Measurements from ENCODE around the gene D2HGDH.
"Not testable (repeated sequence)": the region's sequence is repeated elsewhere in the genome, so short reads cannot be mapped to it uniquely, and the experiment has no call there.

Gene D2HGDH

DNA sequence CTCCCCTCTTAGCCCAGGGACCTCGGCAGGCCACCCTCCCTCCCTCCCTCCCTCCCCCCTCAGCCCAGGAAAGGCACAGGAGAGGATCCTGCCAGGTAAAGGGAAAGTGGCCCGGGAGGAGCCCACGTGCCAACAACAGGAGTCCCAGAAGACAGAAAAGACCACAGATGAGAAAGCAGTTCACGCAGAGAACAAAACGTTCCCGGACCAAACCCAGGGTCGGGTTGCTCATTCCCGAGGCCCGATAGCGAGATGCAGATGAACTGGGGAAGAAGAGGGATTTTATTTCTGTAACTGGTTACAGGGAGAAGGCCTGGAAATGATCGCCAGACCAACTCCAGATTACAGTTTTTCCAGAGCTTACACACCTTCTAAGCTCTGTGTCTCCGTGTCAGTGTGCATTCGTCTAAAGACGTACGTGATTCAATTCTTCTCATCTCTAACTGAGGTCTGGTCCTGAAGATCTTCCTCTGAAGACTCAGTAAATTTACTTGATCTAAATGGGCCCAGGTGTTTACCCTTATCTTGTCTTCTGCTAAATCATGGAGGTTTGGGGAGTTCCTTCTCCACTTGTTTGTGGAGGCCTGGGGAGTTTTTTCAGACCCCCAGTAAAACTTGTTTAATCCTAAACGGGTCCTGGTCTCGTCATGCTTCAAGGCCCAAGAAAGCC, 73.8 kb downstream of the D2HGDH start:
- no peak for DNase-seq (ENCODE audit: low read depth in 2 of 2)

DNA sequence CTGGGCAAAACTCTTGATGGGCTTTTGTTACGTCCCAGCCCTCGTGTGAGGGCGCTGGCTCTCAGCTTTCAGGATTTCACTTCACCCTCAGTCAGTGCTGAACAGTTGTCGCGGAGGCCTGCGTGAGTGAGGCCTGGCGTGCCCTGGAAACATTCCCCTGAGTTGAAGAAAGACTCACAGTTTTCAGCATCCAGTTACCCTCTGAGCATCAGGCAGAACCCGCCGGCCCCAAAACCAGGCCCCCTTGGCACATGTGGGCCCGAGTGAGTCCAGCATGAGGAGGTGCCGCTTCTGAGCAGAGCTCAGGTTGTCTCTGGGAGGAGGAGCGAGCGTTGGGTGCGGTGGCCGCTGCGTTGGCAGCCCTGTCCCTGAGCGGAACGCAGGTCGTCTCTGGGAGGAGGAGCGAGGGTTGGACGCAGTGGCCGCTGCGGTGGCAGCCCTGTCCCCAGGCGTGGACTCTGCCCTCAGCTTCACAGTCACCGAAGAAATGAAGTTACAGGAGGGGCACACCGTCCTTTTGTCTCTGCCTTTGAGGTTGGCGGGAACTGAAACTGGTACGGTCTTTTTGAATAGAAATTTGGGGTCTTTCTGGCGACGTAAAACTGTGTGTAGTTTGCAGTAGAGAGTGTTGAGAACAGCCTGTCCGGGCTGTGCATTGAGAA, 74.4 kb downstream of the D2HGDH start, which contains the start of gene NEU4:
Gene NEU4 (plus strand): TSS at position 473 of the 662 bp plus-strand sequence. CDS start 5,292 bp downstream, outside the sequence.
- DNase-seq (ENCODE audit: low read depth in 2 of 2) = no peak

DNA sequence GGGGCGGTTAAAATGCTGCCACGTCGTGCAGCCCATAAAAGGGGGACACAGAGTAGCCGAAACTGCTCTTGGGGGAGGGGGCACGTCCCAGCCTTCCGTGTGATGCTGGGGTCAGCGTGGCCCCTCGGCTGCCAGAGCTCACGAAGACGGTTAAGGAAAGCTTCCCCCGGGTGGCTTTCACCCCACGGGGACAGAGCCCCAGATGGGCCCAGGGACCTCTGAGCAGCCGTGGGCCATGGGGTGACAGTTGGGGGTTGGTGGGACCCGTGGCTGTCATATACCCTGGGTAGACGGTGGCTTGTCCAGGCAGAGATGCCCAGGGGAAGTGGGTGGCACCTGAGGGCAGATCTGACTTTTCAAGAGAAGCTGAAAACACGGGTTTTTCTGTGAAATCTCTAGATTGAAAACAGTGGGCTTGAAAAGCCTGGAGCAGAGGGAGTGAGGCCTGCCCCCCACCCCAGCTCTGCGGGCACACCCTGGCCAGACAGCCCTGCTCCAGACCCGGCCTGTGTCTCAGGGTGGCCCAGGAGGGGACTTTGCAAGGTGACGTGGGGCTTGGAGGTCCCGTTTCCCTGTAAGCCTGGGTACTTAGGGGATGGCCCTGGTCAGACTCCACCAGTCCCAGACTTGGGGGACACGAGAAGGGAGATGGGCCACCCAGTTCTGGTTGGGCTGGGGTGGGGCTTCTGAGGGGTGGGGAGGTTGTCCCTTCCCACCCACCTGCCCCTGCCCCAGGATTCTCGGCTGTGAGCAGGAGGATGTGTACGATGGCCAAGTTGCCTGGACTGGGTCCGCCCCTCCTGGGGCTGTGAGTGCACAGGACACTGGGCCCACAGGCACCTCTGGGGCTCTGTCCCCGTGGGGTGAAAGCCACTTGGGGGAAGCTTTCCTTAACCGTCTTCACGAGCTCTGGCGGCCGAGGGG, 75.2 kb downstream of the D2HGDH start:
- DNase-seq (ENCODE audit: low read depth in 2 of 2) = no peak

DNA sequence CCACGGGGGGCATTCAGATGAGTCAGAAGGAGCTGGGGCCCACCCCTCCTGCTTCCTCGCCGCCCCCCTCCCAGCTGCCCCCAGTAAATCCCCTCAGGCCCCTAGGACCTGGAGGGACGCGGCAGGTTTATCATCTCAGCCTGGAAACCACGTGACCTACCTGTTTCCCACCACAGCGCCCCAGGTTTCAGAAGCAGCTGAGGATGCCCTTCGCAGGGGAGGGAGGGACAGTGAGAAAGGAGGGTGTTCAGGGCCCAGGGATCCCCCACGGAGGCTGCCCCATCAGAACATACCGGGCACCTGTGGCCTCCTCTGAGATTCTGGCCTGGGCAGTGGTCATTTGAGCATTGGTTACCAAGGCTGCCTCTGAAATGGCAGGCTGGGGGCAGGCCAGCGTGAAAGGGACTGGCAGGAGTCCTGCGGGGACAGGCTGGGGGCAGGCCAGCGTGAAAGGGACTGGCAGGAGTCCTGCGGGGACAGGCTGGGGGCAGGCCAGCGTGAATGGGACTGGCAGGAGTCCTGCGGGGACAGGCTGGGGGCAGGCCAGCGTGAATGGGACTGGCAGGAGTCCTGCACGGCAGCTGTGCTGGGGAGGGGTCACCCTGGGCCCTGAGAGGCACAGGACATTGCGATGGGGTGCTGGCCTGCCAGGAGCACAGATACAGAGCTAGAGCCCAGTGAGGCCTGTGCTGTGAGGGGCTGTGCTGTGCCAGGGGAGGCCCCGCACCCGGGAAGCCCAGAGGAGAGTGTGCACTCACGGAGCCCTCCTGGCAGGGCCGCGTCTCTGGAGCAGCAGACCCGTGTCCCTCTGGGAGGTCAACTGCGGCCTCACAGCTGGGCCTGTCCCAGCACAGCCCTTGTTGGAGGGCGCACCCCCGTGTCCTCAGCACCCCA, 76.1 kb downstream of the D2HGDH start:
- no peak for DNase-seq (ENCODE audit: low read depth in 2 of 2)

DNA sequence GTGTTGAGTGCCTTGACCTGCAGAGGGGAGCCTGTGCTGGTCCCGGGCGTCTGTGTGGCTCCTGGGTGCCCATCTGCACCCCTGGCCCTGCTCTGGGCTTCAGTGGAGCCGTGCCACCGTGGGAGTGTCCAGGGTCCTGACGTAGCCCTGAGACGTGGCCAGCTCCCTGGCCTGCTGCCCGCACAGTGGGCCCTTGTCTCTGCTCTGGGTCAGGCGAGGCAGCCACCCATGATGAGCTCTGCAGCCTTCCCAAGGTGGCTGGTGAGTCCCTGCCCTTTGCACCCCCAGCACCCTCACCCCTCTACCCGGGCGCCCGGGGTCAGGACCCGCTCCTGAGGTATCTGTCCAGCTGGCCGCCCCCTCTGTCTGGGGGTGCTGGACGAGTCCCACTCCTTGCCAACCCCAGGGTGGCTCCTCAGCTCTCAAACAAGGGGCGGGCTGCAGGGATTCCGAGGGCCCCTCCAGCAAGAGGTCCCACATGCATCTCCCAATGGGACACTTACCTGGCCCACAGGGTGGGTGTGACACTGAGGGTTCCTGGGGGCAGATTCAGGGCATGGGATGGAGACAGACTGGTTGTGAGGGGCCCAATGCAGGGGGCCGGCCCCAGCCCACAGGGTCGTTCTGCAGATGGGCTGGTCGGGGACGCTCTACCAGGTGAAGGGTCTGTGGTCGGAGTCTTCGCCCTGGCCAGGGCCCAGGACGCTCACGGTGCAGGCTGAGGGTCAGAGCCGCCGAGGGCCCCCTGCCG, 76.9 kb downstream of the D2HGDH start:
- no peak for DNase-seq (ENCODE audit: low read depth in 2 of 2)

DNA sequence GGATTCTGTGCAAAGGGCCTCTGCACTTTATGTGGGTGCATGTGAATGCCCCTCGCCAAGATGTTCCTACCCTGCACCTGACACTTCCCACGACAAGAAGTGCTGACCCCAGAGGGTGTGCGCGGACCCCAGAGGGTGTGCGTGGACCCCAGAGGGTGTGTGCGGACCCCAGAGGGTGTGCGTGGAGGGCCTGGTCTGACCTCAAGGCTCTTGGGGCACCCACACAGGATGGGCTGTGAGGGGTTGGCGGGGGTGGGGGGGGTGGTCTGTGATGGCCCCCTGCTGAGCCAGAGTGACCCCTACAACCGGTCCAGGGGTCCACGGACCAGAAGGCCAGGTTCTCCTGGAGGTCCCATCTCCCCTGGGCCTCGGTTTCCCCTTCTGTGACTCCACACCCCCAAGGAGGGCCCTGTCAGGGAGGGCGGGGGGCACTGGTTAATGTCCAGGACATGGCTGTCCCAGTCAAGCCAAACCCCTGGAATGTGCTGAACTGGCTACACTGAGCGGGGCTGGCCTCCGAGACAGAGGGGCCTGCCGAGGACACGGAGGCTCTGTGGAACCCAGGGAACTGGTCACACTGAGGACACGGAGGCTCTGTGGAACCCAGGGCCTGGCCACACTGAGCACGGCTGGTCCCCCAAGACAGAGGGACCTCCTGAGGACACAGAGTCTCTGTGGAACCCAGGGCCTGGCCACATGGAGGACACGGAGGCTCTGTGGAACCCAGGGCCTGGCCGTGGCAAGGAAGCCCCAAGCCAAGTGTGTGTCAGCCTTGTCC, 77.7 kb downstream of the D2HGDH start:
- DNase-seq (ENCODE audit: low read depth in 2 of 2) = no peak

DNA sequence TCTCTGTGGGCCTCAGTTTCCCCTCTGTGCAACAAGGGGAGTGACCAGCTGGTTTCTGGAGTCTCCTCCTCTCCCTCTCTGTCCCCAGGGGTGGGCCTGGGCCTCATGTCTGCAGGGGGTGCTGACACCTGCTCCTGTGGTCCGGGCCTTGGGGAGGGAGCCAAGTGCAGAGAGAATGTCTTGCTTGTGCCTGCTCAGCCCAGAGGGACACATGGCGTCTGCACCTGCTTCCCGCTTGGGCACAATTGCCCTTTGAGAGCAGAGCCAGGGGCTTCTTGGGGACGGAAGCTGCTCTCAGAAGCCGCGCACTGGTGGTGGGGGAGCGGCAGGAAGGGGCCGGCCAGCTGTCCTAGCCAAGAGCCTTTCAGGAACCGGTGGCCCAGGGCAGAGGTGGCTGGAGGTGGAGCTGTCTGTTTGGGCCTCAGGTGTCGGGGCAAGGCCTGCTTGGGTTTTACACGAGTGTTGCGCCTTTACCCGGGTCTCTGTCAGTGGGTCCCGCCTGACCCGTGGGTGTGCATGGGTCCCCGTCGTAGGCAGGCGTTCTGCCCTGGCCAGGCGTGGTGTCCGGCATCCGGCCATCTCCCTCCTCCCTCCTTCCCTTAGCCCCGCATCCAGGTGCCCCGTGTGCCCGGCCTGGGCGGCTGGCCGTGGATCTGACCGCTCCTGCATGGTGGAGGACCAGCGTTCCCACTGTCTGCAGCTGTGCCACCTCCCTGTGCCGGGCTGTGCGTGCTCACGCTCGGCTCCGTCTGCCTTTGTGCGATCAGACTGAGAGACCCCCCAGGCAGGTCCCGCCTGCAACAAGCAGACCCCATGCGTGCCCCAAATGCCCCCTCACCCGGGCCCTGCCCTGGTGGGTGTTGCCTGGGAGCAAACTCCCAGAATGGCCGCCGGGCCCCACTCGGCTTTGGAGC, 78.6 kb downstream of the D2HGDH start:
- no peak for DNase-seq (ENCODE audit: low read depth in 2 of 2)

DNA sequence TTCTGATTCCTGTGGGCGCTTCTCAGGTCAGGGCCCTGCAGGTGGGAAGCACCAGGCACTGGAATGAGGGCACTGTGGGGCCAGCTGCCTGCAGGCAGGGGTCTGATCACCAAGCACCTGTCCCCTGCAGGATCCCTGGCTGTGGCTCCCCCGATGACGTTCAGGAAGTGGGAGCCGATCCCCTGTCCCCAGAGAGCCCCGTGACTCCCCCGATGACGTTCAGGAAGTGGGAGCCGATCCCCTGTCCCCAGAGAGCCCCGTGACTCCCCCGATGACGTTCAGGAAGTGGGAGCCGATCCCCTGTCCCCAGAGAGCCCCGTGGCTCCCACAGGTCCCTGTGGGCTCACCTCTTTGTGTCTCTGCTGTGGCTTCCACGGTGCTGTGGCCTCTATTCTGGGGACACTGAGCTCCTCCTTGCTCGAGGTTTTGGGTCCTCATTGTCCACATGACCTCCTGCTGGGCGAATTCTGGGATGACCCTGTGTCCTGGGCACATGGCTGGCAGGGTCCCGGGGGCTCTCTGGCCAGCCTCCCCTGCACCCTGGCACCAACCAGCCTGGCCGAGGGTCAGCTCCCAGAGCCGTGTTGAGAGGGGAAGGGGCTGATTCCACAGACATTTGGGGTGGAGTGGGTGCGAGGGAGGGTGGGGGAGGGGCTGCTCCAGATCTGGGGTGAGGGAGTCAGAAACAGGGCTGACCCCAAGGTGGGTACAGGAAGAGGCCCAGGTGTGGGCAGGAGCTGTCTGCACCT, 79.4 kb downstream of the D2HGDH start:
- no peak for DNase-seq (ENCODE audit: low read depth in 2 of 2)

DNA sequence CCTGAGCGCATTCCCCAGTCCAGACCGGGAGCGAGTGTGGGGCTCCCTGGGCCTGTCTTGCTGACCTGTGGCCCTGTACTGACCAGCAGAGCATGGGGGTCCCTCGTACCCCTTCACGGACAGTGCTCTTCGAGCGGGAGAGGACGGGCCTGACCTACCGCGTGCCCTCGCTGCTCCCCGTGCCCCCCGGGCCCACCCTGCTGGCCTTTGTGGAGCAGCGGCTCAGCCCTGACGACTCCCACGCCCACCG, 79.9 kb downstream of the D2HGDH start:
- no peak for DNase-seq (ENCODE audit: low read depth in 2 of 2)

DNA sequence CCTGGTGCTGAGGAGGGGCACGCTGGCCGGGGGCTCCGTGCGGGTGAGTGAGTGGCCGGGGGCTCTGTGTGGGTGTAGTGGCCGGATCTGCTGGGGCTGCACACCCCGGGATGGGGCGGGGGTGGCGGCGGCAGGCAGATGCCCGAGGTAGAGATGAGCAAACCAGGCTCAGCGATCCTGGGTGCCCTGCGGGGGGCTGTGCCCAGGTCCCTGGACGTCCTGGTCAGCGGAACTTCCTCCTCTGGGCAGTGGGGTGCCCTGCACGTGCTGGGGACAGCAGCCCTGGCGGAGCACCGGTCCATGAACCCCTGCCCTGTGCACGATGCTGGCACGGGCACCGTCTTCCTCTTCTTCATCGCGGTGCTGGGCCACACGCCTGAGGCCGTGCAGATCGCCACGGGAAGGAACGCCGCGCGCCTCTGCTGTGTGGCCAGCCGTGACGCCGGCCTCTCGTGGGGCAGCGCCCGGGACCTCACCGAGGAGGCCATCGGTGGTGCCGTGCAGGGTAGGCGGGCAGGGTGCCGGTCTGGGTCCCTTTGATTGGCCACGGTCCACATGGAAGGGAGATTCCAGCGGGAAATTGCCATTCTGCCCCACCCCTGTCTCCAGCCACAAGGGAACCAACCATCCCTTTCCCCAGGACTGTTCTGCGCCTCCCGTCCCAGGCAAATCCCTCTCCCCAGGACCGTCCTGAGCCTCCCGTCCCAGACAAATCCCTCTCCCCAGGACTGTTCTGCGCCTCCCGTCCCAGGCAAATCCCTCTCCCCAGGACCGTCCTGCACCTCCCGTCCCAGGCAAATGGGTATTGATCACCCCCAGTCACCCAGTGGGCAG, 80.4 kb downstream of the D2HGDH start:
- no peak for DNase-seq (ENCODE audit: low read depth in 2 of 2)

DNA sequence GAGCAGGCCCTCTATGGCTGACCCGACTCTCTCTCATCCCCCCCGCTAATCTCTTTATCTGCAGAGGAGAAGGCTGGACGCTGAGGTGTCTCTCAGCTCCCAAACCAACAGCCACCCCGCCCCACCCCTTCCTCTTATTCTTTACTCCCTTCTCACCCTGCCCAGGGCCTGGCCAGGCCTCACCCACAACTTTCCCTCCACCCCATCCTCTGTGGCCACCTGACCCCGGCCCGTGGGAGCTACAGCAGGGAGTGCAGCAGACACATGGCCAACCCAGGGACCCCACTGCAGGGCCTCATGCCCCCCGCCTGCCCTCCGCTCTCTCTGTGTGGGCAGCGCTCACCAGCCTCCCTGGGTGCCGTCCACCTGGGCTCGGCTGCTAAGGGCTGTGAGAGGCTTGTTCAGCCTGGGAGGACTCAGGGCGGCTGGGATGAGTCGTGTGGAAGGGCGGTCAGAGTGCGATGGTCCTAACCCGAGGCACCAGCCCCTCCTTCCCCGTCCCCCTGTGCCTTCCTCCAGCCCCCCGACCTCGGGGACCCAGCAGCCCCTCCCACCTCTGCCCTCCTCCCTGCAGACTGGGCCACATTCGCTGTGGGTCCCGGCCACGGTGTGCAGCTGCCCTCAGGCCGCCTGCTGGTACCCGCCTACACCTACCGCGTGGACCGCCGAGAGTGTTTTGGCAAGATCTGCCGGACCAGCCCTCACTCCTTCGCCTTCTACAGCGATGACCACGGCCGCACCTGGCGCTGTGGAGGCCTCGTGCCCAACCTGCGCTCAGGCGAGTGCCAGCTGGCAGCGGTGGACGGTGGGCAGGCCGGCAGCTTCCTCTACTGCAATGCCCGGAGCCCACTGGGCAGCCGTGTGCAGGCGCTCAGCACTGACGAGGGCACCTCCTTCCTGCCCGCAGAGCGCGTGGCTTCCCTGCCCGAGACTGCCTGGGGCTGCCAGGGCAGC, 81.3 kb downstream of the D2HGDH start:
- DNase-seq (ENCODE audit: low read depth in 2 of 2) = no peak

DNA sequence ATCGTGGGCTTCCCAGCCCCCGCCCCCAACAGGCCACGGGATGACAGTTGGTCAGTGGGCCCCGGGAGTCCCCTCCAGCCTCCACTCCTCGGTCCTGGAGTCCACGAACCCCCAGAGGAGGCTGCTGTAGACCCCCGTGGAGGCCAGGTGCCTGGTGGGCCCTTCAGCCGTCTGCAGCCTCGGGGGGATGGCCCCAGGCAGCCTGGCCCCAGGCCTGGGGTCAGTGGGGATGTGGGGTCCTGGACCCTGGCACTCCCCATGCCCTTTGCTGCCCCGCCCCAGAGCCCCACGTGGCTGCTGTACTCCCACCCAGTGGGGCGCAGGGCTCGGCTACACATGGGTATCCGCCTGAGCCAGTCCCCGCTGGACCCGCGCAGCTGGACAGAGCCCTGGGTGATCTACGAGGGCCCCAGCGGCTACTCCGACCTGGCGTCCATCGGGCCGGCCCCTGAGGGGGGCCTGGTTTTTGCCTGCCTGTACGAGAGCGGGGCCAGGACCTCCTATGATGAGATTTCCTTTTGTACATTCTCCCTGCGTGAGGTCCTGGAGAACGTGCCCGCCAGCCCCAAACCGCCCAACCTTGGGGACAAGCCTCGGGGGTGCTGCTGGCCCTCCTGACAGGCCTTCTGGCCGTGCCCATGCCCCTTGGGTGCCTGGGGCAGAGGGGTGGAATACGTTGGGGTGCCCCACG, 82.1 kb downstream of the D2HGDH start:
- no peak for DNase-seq (ENCODE audit: low read depth in 2 of 2)

DNA sequence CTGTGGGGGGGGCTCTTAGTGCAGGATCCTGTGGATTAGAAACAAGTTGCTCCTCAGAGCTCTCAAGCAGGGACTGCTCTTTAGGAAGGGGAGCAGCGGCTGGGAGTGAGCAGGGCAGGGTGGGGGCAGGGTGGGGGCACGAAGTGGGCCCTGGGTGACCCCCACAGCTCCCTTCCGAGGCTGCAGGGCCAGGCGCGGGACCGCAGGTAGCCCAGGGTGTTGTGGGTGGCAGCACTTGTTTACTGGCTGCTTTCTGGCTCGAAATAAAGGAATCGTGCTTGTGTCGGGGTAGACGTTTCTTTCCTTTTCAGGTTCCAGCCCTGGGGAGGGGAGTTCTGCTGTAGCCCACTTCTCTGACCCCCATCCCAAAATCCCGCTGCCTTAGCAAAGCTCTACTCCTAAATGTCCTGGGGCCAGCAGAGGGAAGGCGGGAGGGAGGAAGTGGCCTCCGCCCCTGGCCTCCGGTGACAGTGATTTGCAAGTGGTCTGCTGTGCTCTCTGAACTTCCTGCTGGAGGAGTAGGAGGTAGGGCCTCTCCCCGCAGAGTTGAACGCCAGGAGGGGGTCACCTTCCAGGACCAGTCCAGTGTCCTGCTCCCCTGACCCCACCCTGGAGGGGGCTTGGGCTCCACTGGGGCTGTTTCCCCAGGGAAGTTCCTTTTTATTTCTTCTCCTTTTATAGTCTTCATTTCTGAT, 82.8 kb downstream of the D2HGDH start:
- no peak for DNase-seq (ENCODE audit: low read depth in 2 of 2)

DNA sequence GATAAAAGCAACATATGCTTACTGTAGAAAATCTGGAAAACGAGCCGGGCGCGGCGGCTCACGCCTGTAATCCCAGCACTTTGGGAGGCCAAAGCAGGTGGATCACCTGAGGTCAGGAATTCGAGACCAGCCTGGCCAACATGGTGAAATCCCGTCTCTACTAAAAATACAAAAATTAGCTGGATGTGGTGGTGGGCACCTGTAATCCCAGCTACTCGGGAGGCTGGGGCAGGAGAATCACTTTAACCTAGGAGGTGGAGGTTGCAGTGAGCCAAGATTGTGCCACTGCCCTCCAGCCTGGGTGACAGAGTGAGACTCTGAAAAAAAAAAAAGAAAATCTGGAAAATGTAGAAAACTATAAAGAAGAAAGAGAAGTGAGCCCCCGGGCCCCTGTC, 83.4 kb downstream of the D2HGDH start:
- DNase-seq (ENCODE audit: low read depth in 2 of 2) = not testable (repeated sequence)

All from activated CD4-positive, alpha-beta T cell treated with anti-CD3 and anti-CD28 coated beads for 24 hours (primary cell).